Peyer's patch (tissue), 4 donors: ENCODE results near the gene SASH1.

Source experiments
- CTCF ChIP-seq, 6 experiments: fragments of 450-650 bp in 4 of 6; fragments of 200-600 bp in 2 of 6; sonication (generic) in 1 of 6; IDR thresholded peaks; one replicate each; pipeline ENCODE4 v1.5.1; 2017 to 2019; ENCODE audit warnings: antibody characterized with exemption in 6 of 6, mild to moderate bottlenecking in 3 of 6, moderate library complexity in 1 of 6
- POLR2A ChIP-seq, 2 donors: fragments of 450-650 bp; IDR thresholded peaks; one replicate each; pipeline ENCODE4 v1.5.1; 2017; ENCODE audit warnings: antibody characterized with exemption in 2 of 2, mild to moderate bottlenecking in 2 of 2, moderate library complexity in 2 of 2

- TF ChIP-seq CTCF (IDR thresholded peaks at IDR 0.05) (no peak), POLR2A (IDR thresholded peaks at IDR 0.05) (no peak)
Measured at GRCh38 chr6:148438632-148439031, 96.0 kb downstream of the SASH1 start.
